LNCaP clone FGC (cell line): ENCODE data around the gene RP9.

Experiments used
- DNase-seq: peaks from one replicate; pipeline ENCODE4 v3.0.0-alpha.2; 2011; ENCODE audit warnings: low read depth
- H3K4me3 ChIP-seq: 2 replicates; pipeline ENCODE4 v1.5.1; 2011; ENCODE audit warnings: mild to moderate bottlenecking, low read depth, low read length, control low read depth
- TF ChIP-seq, protein P1 (sequence below): IDR thresholded peaks from 2 replicates; pipeline ENCODE4 v1.5.1; 2012; ENCODE audit warnings: mild to moderate bottlenecking; ENCODE audit not compliant: control insufficient read depth, insufficient read depth; ENCODE audit errors: extremely low read depth

Gene RP9

DNA sequence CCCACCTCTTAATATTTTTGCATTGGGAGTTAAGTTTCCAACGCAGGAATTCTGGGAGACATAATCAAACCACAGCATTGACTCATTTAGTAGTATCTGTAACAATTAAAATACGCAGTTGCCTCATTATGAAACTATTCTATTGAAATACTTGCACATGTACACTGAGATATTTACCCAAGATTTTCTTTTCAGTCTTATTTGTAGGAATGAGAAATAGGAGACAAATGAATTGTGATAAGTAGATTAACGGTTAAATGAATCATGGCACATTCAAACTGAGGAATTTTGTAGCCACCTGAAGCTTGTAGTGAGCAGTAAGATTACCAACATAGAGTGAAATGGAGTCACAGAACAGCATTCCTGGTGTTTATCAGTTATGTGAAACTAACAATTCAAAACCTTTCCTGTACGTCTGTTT, 18.1 kb downstream of the RP9 start:
- TF ChIP-seq, protein P1, sequence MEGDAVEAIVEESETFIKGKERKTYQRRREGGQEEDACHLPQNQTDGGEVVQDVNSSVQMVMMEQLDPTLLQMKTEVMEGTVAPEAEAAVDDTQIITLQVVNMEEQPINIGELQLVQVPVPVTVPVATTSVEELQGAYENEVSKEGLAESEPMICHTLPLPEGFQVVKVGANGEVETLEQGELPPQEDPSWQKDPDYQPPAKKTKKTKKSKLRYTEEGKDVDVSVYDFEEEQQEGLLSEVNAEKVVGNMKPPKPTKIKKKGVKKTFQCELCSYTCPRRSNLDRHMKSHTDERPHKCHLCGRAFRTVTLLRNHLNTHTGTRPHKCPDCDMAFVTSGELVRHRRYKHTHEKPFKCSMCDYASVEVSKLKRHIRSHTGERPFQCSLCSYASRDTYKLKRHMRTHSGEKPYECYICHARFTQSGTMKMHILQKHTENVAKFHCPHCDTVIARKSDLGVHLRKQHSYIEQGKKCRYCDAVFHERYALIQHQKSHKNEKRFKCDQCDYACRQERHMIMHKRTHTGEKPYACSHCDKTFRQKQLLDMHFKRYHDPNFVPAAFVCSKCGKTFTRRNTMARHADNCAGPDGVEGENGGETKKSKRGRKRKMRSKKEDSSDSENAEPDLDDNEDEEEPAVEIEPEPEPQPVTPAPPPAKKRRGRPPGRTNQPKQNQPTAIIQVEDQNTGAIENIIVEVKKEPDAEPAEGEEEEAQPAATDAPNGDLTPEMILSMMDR: no peak
- H3K4me3 ChIP-seq: no peak overlapping the region
- no peak for DNase-seq

DNA sequence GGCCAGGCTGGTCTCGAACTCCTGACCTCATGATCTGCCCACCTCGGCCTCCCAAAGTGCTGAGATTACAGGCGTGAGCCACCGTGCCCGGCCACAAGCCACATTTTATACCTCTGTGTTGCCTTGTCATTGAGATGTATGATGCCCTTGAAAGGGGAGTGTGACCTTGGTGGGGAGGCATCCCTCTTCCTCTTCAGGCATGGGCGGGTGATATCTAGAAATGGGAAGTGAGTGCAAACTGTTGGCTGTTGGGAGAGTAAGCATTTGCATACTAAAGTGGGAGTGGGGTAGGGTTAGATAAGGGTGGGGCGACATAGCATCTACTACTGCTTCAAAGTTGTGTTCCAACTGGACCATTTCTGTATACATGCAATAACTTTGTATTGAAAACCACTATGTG, 20.1 kb downstream of the RP9 start:
- TF ChIP-seq, protein P1: no peak
- DNase-seq: no peak
- H3K4me3 ChIP-seq: no peak overlapping the region

DNA sequence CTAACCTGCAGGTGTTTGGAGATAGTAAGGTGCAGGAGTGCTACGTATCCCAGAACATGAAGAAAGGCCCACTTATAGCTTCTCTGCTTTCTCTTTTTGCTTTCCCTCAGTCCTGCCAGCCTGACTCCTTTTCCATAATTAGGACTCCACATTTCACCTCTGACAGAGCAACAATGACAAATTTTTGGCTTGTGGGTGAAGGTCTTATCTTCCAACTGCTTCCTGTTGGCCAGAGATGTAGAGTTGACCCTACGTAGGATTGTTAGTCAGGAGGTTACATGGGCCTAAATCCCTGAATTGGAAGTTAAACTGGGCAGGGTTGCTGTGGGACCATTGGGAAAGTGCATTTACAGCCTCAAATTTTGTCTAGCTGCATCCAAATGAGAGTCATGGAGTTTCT, 21.3 kb downstream of the RP9 start:
- H3K4me3 ChIP-seq: no peak overlapping the region
- TF ChIP-seq, protein P1: no peak

DNA sequence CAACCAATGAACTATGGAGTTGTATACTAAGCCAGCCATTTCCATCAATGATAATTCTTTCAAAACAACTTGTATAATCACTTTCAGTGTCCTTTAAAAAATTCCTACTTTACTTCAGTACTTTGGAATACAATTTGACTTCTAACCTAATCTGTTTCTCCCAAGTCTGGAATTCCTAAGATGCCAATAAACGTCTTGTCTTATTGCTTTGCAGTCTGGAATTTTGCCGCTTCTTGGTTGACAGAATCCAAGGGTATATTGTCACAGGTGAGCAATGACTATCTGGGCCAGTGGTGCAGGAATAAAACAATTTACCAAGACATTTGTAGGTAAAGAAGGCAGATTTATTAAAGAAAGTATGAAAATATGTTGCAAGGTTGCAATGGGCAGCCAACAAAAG, 21.8 kb downstream of the RP9 start:
- H3K4me3 ChIP-seq: no peak overlapping the region
- TF ChIP-seq, protein P1: no peak
- DNase-seq: no peak

More for the DNA sequence above, 21.3 kb downstream of the RP9 start:
- no peak for DNase-seq

DNA sequence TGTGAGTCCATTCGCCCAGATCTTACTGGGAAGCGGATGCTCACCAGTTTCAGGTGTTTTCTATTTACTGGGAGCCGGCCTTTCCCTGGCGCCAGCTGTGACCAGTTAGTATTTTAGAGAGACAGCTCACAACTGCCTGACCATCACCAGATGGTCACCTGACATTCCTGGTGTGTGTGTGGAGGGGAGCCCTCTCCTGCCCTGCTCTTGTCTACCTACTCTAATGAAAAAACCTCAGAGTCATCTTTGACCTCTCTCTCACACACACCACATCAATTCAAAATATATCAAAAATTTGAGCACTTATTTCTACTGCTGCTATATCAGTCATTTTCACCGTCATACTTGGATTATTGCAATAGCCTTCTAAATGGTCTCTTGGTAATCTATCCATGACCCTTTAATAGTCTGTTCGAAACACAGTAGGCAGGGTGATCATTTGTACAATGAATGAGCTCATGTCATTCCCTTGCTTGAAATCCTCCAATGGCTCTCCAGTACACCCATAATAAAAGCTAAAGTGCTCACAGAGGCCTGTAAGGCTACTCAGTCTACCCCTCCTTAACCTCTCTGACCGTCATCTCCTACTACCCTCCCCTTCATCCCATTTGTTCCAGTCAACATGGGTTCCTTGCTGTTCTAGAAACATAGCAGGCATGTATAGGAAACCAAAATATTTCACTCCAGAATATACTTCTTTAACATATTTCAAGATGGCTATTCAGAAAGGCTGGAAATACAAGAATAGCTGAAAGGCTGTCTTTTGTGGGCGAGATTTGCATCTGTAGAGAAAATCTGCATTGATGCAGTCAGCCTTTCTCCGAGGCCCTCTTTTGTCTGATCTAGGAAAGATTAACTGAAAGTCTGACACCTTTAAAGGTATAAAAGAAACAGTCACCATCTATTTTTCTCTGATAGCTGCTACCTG, 29.2 kb downstream of the RP9 start:
- no peak overlapping the region for H3K4me3 ChIP-seq
- DNase-seq: no peak
- TF ChIP-seq, protein P1: no peak

DNA sequence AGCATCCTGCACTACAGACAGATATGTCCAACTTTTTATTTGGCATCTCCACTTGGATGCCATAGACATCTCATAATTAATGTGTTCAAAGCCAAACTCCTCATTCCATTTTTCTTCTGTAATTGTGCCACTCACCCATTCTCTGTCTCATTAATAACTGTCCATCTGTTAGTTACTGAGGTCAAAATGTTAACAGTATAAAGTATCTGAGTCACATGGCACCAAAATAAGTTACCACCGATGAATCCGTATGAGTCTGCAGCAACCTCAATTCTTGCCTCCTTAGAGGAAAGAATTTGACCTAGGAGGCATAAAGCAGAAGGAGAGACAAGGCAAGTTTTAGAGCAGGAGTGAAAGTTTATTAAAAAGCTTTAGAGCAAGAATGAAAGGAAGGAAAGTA, 30.1 kb downstream of the RP9 start:
- H3K4me3 ChIP-seq: no peak overlapping the region
- DNase-seq: no peak
- TF ChIP-seq, protein P1: no peak
